ENCODE results near the gene THOC6.

DNA sequence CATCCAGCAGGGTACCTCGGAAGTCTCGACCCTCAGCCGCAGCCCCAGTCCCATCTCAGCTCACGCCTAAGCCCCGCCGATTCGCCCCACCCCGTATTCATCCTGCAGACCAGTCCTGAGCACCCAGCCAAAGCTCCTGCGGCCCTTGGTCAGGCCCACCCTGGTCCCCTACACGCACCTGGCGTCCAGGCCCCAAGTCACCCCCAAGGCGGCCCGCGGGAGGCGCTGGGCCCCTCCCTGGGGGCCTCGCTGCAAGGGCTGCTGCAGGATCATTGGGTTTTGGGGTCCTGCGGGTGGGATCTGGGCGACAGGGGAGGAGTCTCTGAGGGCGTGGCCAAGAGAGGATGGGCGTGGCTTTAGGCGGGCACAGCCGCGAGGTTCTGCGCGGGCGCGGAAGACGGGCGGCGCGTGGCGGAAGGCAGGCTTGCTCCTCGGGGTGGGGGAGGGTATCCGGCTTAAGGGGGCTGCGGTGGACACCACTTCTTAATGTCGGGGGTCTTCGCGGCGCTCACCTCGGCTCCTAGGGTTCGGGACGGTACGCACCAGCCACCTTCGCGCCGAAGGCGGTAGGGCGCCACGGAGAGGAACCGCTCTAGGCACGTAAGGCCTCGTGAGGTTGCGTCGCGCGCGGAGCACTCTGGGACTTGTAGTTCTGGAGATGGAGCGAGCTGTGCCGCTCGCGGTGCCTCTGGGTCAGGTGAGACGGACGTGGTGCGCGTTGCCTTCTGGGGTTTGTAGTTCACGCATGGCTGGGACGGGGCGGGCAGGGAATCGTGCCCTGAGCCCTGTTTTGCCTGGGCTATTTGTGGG lies at the start of gene THOC6, which contains the start of gene HCFC1R1:
- TF ChIP-seq, protein P1, sequence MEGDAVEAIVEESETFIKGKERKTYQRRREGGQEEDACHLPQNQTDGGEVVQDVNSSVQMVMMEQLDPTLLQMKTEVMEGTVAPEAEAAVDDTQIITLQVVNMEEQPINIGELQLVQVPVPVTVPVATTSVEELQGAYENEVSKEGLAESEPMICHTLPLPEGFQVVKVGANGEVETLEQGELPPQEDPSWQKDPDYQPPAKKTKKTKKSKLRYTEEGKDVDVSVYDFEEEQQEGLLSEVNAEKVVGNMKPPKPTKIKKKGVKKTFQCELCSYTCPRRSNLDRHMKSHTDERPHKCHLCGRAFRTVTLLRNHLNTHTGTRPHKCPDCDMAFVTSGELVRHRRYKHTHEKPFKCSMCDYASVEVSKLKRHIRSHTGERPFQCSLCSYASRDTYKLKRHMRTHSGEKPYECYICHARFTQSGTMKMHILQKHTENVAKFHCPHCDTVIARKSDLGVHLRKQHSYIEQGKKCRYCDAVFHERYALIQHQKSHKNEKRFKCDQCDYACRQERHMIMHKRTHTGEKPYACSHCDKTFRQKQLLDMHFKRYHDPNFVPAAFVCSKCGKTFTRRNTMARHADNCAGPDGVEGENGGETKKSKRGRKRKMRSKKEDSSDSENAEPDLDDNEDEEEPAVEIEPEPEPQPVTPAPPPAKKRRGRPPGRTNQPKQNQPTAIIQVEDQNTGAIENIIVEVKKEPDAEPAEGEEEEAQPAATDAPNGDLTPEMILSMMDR (IDR thresholded peaks at IDR 0.05; ENCODE audit: low read length) = no peak
- no peak for TF ChIP-seq EZH2 (optimal IDR thresholded peaks at IDR 0.05; ENCODE audit: low read depth, low read length)
- no peak for TF ChIP-seq EZH2phosphoT487 (IDR thresholded peaks at IDR 0.05; ENCODE audit: low read length)
